PC-9 (cell line): ENCODE measurements around the gene CALM3.

Source experiments
- CTCF ChIP-seq: fragments of 200-600 bp; sonication (generic); conservative IDR thresholded peaks from 2 replicates; pipeline ENCODE4 v1.6.1; 2017; ENCODE audit warnings: mixed run types, antibody characterized with exemption, mild to moderate bottlenecking, moderate library complexity
- EZH2 ChIP-seq: fragments of 200-600 bp; sonication (generic); IDR thresholded peaks from 2 replicates; pipeline ENCODE4 v1.8.0; 2017; ENCODE audit warnings: antibody characterized with exemption, low read depth

GRCh38 chr19:46618670-46619231 is 17.6 kb downstream of the CALM3 start:
- no peak for TF ChIP-seq EZH2
- no peak for TF ChIP-seq CTCF
